Measurements from ENCODE around the gene CEACAM19.

GRCh38 chr19:44627631-44628030 lies 43.7 kb upstream of the CEACAM19 start:
- no peak for TF ChIP-seq CTCF (IDR thresholded peaks at IDR 0.05)
- no peak for TF ChIP-seq EP300 (IDR thresholded peaks at IDR 0.05)
- no peak for TF ChIP-seq POLR2A (IDR thresholded peaks at IDR 0.05; ENCODE audit: low read depth)
- TF ChIP-seq POLR2AphosphoS5 (IDR thresholded peaks at IDR 0.05) = no peak
